Body of pancreas (tissue), 4 donors: ENCODE results near the gene HCAR2.
"Not testable (repeated sequence)": the region's sequence is repeated elsewhere in the genome, so short reads cannot be mapped to it uniquely, and the experiment has no call there.

ENCODE experiments used
- CTCF ChIP-seq, 7 experiments: fragments of 450-650 bp in 4 of 7; fragments of 200-600 bp in 3 of 7; sonication (generic) in 3 of 7; IDR thresholded peaks; one replicate each; pipeline ENCODE4 v1.5.1; 2016 to 2019; ENCODE audit warnings: antibody characterized with exemption in 7 of 7
- POLR2A ChIP-seq, 3 donors: fragments of 450-650 bp; IDR thresholded peaks; one replicate each; pipeline ENCODE4 v1.6.1; 2016; ENCODE audit warnings: antibody characterized with exemption in 3 of 3, mild to moderate bottlenecking in 2 of 3

DNA sequence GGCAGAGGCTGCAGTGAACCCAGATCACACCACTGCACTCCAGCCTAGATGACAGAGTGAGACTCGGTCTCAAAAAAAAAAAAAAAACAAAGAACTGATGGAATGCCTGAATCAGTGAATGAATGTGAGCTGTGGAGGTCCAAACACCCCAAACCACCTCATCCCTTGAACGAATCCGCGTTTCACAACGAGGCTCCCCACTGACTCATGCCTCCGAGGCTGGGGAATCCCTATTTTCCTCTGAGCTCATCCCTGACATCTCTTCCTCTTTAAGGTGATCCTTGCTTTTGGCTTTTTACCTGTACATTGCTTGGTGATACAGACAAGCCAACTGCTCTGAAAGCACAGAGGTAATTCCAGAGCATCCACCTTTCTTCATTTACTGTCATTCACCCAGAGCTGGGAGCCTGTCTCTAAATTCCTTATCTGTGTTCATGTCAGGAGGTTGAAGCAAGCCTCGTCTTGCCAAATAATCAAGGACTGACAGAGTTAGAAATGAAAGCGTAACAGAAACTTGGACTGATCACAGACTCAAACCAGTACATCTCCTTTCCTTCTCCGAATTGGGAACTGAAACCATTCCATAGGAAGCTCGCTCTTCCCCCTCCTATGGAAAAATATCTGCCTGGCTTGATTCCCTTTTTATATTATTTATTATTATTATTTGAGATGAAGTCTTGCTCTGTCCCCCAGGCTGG lies 10.5 kb upstream of the HCAR2 start:
- TF ChIP-seq CTCF, POLR2A (IDR thresholded peaks at IDR 0.05): not testable (repeated sequence)
